Measurements from ENCODE around the gene DSP.

- TF ChIP-seq CTCF (IDR thresholded peaks at IDR 0.05 in 8 of 11, conservative IDR thresholded peaks at IDR 0.05 in 3 of 11) (no peak), POLR2A (IDR thresholded peaks at IDR 0.05) (no peak)
Measured at GRCh38 chr6:7542065-7542873, 798 bp downstream of the DSP start.

Data from spleen (tissue), 7 donors.